IMR-90 (cell line): ENCODE measurements around the gene C3orf18.

Experiments used
- BHLHE40 ChIP-seq: fragments of 150-350 bp; IDR thresholded peaks from 2 replicates; pipeline ENCODE4 v1.6.1; 2016; ENCODE audit warnings: mild to moderate bottlenecking, low read depth, low read length
- CEBPB ChIP-seq: IDR thresholded peaks from 2 replicates; pipeline ENCODE4 v1.6.1; 2012; ENCODE audit warnings: low read depth, low read length, improper control_type of control experiment
- FOS ChIP-seq: fragments of 150-350 bp; IDR thresholded peaks from 2 replicates; pipeline ENCODE4 v1.6.1; 2016; ENCODE audit warnings: low read depth, low read length
- MAFK ChIP-seq: IDR thresholded peaks from 2 replicates; pipeline ENCODE4 v1.6.1; 2012; ENCODE audit warnings: low read depth, low read length, improper control_type of control experiment
- MAZ ChIP-seq: IDR thresholded peaks from 2 replicates; pipeline ENCODE4 v1.6.1; 2012; ENCODE audit warnings: low read depth, mild to moderate bottlenecking, low read length, improper control_type of control experiment, moderate library complexity, borderline replicate concordance
- MXI1 ChIP-seq: IDR thresholded peaks from 2 replicates; pipeline ENCODE4 v1.6.1; 2012; ENCODE audit warnings: low read depth, mild to moderate bottlenecking, low read length, moderate library complexity, borderline replicate concordance
- POLR2A ChIP-seq: IDR thresholded peaks from 2 replicates; pipeline ENCODE4 v1.6.1; 2012; ENCODE audit warnings: mild to moderate bottlenecking, low read depth, low read length
- RAD21 ChIP-seq: IDR thresholded peaks from 2 replicates; pipeline ENCODE4 v1.6.1; 2012; ENCODE audit warnings: low read length, improper control_type of control experiment
- RCOR1 ChIP-seq: IDR thresholded peaks from 2 replicates; pipeline ENCODE4 v1.6.1; 2012; ENCODE audit warnings: mild to moderate bottlenecking, low read length, improper control_type of control experiment; ENCODE audit not compliant: insufficient replicate concordance
- SMC3 ChIP-seq: fragments of 150-350 bp; IDR thresholded peaks from 2 replicates; pipeline ENCODE4 v1.6.1; 2016; ENCODE audit warnings: low read depth, mild to moderate bottlenecking, antibody characterized with exemption, low read length, moderate library complexity
- USF2 ChIP-seq: fragments of 150-350 bp; IDR thresholded peaks from 2 replicates; pipeline ENCODE4 v1.6.1; 2017; ENCODE audit warnings: mild to moderate bottlenecking, antibody characterized with exemption, low read length, low read depth
- TF ChIP-seq, protein P1 (sequence below): conservative IDR thresholded peaks from 2 replicates; pipeline ENCODE4 v1.5.1; 2012; ENCODE audit warnings: mild to moderate bottlenecking, low read depth, low read length, improper control_type of control experiment

DNA sequence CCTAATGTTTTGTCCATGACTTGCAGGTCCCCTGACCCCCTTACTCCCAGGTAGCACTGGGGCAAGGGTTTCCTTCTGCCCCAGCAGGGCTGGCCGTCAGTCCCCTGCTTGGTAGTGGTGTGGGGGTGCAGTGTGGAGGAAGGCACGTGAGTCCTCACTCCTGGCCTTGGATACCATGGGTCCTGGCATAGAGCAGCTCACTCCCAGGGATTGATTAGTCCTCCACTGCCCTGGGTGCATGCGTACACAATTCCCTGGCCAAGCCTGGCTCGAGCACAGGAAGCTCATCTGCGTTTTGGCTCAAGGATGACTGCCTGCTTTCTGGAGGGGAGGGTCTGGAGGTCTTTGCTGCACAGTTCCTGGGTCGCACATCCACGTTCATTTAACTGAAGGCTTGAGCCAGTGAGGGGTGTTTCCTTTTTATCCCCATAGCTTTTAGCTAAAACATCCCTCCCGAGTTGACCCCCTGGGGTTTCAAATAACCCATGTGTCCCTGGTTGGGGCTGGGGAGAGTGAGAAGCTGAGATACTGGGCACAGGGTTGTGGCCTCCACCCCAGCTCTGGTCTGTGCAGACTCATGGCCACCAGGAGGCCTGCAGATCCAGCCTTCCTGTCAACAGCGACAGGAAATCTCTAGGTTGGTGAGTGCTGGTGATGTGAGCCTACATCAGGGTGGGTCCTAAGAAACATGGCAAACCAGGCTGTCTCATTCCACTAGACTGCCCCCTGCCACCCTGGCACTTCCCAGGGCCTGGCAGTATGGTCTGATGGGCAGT, 13.3 kb upstream of the C3orf18 start:
- TF ChIP-seq, protein P1, sequence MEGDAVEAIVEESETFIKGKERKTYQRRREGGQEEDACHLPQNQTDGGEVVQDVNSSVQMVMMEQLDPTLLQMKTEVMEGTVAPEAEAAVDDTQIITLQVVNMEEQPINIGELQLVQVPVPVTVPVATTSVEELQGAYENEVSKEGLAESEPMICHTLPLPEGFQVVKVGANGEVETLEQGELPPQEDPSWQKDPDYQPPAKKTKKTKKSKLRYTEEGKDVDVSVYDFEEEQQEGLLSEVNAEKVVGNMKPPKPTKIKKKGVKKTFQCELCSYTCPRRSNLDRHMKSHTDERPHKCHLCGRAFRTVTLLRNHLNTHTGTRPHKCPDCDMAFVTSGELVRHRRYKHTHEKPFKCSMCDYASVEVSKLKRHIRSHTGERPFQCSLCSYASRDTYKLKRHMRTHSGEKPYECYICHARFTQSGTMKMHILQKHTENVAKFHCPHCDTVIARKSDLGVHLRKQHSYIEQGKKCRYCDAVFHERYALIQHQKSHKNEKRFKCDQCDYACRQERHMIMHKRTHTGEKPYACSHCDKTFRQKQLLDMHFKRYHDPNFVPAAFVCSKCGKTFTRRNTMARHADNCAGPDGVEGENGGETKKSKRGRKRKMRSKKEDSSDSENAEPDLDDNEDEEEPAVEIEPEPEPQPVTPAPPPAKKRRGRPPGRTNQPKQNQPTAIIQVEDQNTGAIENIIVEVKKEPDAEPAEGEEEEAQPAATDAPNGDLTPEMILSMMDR, result no peak
- TF ChIP-seq MAFK, result no peak
- no peak for TF ChIP-seq USF2
- no peak for TF ChIP-seq POLR2A
- no peak for TF ChIP-seq SMC3
- no peak for TF ChIP-seq FOS
- no peak for TF ChIP-seq RCOR1
- TF ChIP-seq MAZ, result no peak
- no peak for TF ChIP-seq MXI1
- TF ChIP-seq RAD21, result no peak
- TF ChIP-seq BHLHE40, result no peak
- no peak for TF ChIP-seq CEBPB
